ENCODE measurements around the gene CNTN5.
"Not testable (repeated sequence)": the region's sequence is repeated elsewhere in the genome, so short reads cannot be mapped to it uniquely, and the experiment has no call there.

Gene CNTN5

DNA sequence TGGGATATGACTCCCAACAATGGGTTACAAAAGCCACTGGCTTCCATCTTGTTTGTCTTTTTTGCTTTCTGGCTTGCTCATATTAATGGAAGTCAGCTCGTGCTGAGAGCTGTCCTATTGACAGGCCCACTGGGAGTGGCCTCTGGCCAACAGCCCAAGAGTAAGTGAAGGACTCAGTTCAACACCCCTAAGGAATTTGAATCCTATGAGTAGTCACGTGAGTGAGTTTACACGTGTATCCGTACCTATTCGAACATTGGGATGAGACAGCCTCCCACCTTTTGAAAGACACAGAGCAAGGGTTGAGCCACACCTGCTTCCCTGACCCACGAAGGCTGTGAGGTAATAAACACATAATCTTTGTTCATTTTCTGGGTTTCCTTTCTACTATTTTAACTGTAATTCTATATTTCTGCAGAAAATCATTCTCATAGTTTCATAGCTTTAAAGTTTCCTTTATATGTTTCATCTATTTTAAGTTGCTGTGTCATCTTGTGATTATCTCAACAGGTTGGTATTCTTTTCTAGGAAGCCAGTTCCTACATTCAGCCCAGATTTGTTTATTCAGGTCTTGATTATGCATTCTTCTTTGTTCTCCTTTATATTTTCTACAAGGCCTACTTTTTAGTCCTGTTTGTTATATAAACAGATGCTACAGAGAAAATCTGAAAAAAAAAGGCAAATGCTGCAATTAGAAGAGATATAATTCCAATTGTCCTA is 802.3 kb downstream of the CNTN5 start:
- no peak for ATAC-seq
- no peak for TF ChIP-seq TOX (CRISPR knock-in tag; IDR thresholded peaks at IDR 0.05; ENCODE audit: borderline replicate concordance)

GRCh38 chr11:99836739-99837138 is 816.0 kb downstream of the CNTN5 start:
- not testable (repeated sequence) for ATAC-seq

DNA sequence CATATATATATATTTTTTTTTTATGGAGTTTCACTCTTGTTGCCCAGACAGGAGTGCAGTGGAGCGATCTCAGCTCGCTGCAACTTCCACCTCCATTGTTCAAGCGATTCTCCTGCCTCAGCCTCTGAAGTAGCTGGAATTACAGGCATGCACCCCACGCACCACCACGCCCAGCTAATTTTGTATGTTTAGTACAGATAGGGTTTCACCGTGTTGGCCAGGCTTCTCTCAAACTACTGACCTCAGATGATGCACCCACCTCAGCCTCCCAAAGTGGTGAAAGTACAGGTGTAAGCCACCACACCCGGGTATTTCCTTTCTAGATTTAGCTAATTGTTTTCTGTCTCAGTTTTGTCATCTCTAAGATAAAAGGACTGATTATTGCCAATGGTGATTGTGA is 821.1 kb downstream of the CNTN5 start:
- no peak for ATAC-seq

GRCh38 chr11:99865951-99866350 is 845.2 kb downstream of the CNTN5 start:
- ATAC-seq = no peak
- no peak for TF ChIP-seq TOX (CRISPR knock-in tag; IDR thresholded peaks at IDR 0.05; ENCODE audit: borderline replicate concordance)

More for the DNA sequence above, 821.1 kb downstream of the CNTN5 start:
- no peak for TF ChIP-seq ESRRG (CRISPR knock-in tag; IDR thresholded peaks at IDR 0.05)
- no peak for TF ChIP-seq ISL1 (CRISPR knock-in tag; IDR thresholded peaks at IDR 0.05)
- TF ChIP-seq RARB (CRISPR knock-in tag; IDR thresholded peaks at IDR 0.05) = no peak
- TF ChIP-seq, protein P1, sequence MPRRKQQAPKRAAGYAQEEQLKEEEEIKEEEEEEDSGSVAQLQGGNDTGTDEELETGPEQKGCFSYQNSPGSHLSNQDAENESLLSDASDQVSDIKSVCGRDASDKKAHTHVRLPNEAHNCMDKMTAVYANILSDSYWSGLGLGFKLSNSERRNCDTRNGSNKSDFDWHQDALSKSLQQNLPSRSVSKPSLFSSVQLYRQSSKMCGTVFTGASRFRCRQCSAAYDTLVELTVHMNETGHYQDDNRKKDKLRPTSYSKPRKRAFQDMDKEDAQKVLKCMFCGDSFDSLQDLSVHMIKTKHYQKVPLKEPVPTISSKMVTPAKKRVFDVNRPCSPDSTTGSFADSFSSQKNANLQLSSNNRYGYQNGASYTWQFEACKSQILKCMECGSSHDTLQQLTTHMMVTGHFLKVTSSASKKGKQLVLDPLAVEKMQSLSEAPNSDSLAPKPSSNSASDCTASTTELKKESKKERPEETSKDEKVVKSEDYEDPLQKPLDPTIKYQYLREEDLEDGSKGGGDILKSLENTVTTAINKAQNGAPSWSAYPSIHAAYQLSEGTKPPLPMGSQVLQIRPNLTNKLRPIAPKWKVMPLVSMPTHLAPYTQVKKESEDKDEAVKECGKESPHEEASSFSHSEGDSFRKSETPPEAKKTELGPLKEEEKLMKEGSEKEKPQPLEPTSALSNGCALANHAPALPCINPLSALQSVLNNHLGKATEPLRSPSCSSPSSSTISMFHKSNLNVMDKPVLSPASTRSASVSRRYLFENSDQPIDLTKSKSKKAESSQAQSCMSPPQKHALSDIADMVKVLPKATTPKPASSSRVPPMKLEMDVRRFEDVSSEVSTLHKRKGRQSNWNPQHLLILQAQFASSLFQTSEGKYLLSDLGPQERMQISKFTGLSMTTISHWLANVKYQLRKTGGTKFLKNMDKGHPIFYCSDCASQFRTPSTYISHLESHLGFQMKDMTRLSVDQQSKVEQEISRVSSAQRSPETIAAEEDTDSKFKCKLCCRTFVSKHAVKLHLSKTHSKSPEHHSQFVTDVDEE (CRISPR knock-in tag; IDR thresholded peaks at IDR 0.05) = no peak
- TF ChIP-seq TOX (CRISPR knock-in tag; IDR thresholded peaks at IDR 0.05; ENCODE audit: borderline replicate concordance) = no peak
- no peak for TF ChIP-seq ZFP30 (CRISPR knock-in tag; IDR thresholded peaks at IDR 0.05)
- TF ChIP-seq ZNF8 (CRISPR knock-in tag; IDR thresholded peaks at IDR 0.05) = no peak
- TF ChIP-seq OSR1 (CRISPR knock-in tag; IDR thresholded peaks at IDR 0.05) = no peak
- TF ChIP-seq ARNTL (CRISPR knock-in tag; IDR thresholded peaks at IDR 0.05; ENCODE audit: borderline replicate concordance, low read depth) = no peak
- no peak for TF ChIP-seq ZNF565 (CRISPR knock-in tag; conservative IDR thresholded peaks at IDR 0.05; ENCODE audit: low read depth)
- no peak for TF ChIP-seq ZC3H10 (CRISPR knock-in tag; IDR thresholded peaks at IDR 0.05)
- TF ChIP-seq CSDC2 (CRISPR knock-in tag; IDR thresholded peaks at IDR 0.05) = no peak
- no peak for TF ChIP-seq ZFP3 (CRISPR knock-in tag; IDR thresholded peaks at IDR 0.05)
- TF ChIP-seq, protein P2, sequence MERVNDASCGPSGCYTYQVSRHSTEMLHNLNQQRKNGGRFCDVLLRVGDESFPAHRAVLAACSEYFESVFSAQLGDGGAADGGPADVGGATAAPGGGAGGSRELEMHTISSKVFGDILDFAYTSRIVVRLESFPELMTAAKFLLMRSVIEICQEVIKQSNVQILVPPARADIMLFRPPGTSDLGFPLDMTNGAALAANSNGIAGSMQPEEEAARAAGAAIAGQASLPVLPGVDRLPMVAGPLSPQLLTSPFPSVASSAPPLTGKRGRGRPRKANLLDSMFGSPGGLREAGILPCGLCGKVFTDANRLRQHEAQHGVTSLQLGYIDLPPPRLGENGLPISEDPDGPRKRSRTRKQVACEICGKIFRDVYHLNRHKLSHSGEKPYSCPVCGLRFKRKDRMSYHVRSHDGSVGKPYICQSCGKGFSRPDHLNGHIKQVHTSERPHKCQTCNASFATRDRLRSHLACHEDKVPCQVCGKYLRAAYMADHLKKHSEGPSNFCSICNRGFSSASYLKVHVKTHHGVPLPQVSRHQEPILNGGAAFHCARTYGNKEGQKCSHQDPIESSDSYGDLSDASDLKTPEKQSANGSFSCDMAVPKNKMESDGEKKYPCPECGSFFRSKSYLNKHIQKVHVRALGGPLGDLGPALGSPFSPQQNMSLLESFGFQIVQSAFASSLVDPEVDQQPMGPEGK (CRISPR knock-in tag; IDR thresholded peaks at IDR 0.05; ENCODE audit: borderline replicate concordance) = no peak

- no peak for ATAC-seq
- TF ChIP-seq ZNF70 (CRISPR knock-in tag; IDR thresholded peaks at IDR 0.05) = no peak
- no peak for TF ChIP-seq OSR1 (CRISPR knock-in tag; IDR thresholded peaks at IDR 0.05)
- no peak for TF ChIP-seq ZFP3 (CRISPR knock-in tag; IDR thresholded peaks at IDR 0.05)
- TF ChIP-seq ARNTL (CRISPR knock-in tag; IDR thresholded peaks at IDR 0.05; ENCODE audit: borderline replicate concordance, low read depth) = no peak
- no peak for TF ChIP-seq PPARA (CRISPR knock-in tag; IDR thresholded peaks at IDR 0.05; ENCODE audit: borderline replicate concordance)
- no peak for TF ChIP-seq TOX (CRISPR knock-in tag; IDR thresholded peaks at IDR 0.05; ENCODE audit: borderline replicate concordance)
- TF ChIP-seq, protein P2 (CRISPR knock-in tag; IDR thresholded peaks at IDR 0.05; ENCODE audit: borderline replicate concordance) = no peak
- TF ChIP-seq ZNF565 (CRISPR knock-in tag; conservative IDR thresholded peaks at IDR 0.05; ENCODE audit: low read depth) = no peak
- TF ChIP-seq, protein P3, sequence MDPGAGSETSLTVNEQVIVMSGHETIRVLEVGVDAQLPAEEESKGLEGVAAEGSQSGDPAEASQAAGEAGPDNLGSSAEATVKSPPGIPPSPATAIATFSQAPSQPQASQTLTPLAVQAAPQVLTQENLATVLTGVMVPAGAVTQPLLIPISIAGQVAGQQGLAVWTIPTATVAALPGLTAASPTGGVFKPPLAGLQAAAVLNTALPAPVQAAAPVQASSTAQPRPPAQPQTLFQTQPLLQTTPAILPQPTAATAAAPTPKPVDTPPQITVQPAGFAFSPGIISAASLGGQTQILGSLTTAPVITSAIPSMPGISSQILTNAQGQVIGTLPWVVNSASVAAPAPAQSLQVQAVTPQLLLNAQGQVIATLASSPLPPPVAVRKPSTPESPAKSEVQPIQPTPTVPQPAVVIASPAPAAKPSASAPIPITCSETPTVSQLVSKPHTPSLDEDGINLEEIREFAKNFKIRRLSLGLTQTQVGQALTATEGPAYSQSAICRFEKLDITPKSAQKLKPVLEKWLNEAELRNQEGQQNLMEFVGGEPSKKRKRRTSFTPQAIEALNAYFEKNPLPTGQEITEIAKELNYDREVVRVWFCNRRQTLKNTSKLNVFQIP (CRISPR knock-in tag; IDR thresholded peaks at IDR 0.05; ENCODE audit: borderline replicate concordance, low read depth) = no peak
- TF ChIP-seq ZC3H10 (CRISPR knock-in tag; IDR thresholded peaks at IDR 0.05) = no peak
- no peak for TF ChIP-seq CSDC2 (CRISPR knock-in tag; IDR thresholded peaks at IDR 0.05)
- TF ChIP-seq GLIS3 (CRISPR knock-in tag; IDR thresholded peaks at IDR 0.05) = no peak
- TF ChIP-seq, protein P4, sequence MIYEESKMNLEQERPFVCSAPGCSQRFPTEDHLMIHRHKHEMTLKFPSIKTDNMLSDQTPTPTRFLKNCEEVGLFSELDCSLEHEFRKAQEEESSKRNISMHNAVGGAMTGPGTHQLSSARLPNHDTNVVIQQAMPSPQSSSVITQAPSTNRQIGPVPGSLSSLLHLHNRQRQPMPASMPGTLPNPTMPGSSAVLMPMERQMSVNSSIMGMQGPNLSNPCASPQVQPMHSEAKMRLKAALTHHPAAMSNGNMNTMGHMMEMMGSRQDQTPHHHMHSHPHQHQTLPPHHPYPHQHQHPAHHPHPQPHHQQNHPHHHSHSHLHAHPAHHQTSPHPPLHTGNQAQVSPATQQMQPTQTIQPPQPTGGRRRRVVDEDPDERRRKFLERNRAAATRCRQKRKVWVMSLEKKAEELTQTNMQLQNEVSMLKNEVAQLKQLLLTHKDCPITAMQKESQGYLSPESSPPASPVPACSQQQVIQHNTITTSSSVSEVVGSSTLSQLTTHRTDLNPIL (CRISPR knock-in tag; IDR thresholded peaks at IDR 0.05; ENCODE audit: low read depth) = no peak
- TF ChIP-seq ISL1 (CRISPR knock-in tag; IDR thresholded peaks at IDR 0.05) = no peak
- TF ChIP-seq ZNF8 (CRISPR knock-in tag; IDR thresholded peaks at IDR 0.05) = no peak
- no peak for TF ChIP-seq SNAI2 (CRISPR knock-in tag; IDR thresholded peaks at IDR 0.05)
- no peak for TF ChIP-seq ESRRG (CRISPR knock-in tag; IDR thresholded peaks at IDR 0.05)
Observed at GRCh38 chr11:99881610-99882009, 860.9 kb downstream of the CNTN5 start.

Measured in SK-N-SH treated with all-trans-retinoic acid at 6 μM for 48 hours (cell line).